SHP77 treated with DMSO at 0.1 percent for 48 hours (cell line): ENCODE results near the gene DPPA2.

ENCODE experiments used
- DNase-seq: peaks from one replicate; lab custom pipeline; 2025; lab: John Stamatoyannopoulos, UW

The DPPA2 gene

DNA sequence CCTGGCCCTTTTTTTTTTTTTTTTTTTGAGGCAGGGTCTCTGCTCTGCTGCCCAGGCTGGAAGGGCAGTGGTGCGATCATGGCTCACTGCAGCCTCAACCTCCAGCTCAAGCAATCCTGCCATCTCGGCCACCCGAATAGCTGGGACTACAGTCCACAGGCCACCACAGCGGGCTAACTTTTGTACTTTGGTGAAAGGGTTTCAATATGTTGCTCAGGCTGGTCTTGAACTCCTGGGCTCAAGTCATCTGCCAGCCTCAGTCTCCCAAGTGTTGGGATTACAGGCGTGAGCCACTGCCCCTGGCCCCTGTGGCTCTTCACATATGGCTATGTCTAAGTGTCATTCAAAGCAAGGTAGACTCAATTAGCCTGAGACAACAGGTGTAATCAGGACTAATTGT is 8.8 kb upstream of the DPPA2 start:
- DNase-seq: no peak

DNA sequence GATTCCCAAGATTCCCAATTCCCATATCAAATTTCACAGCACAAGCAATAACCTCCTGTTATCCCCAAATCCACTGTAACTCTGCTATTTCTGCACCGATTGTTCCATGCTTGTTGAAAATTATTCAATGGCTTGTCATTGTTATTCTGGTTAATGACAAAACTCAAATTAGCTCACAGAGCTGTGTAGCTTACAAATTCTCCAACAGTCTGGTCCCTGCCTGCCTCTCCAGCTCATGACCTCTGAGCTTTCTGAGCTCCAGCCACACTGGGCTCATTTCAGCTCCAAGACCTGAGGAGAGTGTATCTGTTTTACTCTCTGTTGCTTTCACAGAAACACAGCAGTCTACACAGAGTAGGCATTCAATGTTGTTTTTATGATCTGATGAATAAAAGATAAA is 3.3 kb downstream of the DPPA2 start:
- no peak for DNase-seq

DNA sequence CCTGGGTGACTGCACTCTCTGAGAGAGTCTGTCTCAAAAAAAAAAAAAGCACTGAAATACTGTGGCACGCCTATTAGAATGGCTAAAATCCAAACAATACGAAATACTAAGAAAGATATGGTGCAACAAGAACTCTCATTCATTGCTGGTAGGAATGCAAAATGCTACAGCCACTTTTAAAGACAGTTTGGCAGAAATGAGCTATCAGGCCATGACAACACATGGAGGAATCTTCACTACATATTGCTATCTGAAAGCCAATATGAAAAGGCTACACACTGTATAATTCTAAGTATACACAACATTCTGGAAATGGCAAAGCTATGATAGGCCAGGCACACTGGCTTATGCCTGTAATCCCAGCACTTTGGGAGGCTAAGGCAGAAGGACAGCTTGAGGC is 18.8 kb downstream of the DPPA2 start:
- DNase-seq: no peak

DNA sequence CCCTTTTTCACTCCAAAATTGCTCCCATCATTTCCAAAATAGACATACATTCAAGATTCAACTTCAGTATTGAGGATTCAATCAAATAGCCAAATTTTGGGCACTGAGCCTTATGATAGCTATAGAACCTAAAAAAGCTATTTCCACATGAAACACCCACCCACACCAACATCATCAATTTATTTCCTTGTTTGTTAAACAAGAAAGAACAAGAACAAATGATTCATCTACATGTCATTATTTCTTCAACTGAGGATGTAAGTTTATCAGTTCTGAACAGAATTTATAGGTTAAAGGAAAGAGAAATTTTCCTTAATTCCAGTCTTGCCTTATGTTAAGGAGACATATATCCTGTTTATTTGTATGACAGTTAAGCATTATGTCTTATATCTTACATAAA is 32.2 kb downstream of the DPPA2 start:
- no peak for DNase-seq

DNA sequence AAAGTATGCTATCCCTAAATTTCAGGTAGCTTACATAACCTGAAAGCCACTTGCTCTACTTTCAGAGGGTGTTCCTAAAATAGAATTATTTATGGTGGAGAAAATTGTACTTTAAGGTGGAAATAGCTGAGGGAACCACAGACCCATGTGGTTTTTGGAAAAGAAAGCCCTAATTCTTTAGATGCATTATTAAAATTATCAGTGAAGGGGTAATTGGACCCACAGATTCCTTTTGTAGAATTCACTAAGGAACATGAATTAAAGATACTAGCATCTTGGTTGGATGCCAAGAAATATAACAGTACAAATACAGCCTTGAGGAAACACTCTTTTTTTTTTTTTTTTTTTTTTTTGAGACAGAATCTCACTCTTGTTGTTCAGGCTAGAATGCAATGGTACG is 37.8 kb downstream of the DPPA2 start:
- DNase-seq: no peak

DNA sequence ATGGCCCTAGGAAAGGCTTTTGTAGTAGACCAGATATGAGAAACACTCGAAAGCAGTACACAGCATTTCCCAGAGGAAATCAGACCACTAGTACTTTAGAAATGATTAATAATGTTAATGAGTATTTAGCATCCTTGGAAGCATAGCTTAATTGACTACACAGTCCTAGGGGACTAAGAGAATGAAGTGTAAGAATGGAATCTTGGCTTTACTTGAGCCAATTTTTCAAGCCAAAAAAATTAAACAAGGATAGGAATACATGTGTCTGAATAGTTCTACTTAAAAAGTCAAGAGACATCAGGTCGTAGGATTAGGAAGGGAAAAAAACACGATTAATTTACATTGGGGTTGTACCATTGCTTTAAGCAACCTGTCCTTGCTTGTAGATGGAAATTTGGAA is 38.2 kb downstream of the DPPA2 start:
- no peak for DNase-seq

DNA sequence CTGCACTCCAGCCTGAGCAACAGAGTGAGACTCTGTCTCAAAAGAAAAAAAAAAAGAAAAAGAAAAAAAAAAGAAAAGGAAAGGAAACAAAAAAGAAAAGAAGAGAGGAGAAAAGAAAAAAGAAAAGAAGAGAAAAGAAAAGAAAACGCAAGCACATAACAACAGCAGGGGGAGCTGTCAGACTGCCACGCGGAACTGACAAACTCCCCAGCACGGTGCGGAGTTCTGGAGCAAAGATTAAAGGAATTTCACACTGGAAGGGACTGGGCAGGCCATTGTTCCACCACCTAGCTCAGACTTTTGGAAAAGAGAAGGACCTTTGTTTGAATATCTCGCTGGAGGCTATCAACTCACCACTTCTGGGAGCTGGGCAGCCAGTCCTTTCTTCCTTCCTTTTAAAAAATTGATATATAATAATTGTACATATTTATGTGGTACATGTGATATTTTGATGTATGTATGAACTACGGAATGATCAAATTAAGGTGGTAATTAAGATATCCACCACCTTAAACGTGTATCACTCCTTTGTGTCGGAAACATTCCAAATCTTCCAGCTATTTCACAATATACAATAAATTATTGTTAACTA is 40.5 kb downstream of the DPPA2 start:
- DNase-seq: peak; percentile 18

DNA sequence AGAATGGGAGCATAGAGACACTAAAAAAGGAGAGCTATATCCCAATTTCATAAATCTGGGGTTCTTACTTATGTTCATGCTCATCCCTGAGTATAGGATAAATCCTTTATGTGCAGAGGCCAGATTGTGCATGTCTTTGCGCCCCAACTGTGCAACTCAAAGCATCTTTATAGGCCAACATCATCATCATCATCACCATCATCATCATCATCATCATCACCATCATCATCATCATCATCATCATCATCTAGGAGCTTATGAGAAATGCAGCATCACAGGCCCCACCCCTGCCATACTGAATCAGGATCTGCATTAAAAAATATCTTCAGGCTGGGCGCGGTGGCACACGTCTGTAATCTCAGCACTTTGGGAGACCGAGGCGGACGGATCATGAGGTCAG is 45.5 kb downstream of the DPPA2 start:
- DNase-seq: no peak

DNA sequence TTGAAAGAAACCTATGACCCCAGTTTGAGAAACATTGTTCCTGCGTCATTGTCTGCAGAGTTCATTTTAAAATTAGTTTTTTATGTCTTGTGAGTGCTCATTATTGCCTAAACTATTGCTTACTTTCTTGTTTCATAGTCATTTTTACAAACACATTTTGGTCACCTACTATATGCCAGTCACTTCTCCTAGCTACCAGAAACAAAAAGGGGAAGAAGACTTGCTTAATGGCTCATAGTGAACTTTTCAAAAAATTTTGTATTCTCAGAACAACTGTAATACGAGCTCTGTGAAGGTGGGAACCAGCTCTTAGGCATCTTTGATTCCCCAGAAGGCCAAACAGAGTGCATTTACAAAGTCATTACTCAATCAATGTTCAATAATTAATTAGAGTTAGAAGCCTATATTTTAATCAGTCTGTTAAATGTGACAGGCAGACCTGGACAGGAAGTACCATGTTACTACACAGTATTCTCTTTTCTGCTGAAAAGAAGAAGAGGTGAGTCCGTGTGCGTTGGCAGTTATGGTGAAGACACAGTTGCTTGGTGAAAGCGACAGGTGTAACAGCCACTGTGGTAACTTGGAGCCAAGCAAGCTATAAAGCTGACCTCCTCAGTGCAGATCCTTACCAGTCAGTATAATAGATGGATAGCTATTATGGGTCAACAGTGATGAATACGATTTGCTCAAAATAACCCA is 46.6 kb downstream of the DPPA2 start:
- no peak for DNase-seq

DNA sequence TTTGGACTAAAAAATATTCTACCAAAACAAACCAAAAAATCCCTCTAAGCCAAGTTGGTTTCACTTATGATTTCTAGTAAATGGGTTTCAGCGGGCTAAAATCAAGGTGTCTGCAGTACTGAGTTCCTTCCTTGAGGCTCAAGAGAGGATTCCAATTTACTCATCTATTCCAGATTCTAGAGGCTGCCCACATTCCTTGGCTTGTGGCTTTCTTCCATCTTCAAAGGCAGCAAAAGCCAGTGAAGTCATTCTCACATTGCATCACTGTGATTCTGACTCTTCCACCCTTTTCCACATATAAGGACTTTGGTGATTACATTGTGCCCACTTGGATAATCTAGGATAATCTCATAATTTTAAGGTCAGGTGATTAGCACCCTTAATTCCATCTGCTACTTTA is 48.1 kb downstream of the DPPA2 start:
- no peak for DNase-seq

DNA sequence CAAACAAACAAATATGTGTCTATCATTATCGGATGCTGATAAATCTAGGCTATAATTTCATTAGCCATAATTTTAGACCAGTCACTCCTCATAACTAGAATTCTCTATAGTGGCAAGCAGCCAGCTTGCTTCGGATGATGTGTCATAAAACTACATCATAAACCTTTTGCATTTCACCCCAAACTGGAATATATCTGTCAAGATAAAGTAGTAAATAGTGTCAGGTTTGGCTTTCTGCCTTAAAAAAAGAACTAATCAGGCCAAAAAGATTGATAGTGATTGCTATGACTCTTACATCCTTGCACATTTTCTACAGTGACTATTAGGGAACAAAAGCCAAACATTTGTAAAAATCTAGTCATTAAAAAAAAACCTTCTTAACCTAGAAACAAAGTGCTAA is 51.0 kb downstream of the DPPA2 start:
- no peak for DNase-seq

DNA sequence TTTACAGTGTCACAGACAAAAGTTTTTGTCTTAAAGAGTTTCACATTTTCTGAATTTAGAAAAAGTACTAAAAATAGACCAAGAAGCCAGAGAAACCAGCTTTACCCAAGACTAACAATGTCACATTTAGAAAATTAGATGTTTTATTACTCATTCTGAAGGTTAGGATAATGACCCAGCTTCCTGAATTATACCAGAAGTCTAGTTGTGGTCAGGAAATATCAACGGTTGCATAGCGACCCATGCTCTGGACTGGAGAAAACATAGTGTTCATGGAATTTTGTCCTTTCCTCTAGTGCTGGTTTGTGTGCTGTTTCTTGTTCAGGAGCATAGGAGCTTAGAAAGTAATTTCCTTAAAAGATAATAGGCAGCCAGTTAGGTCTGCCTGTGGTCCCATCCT is 59.0 kb downstream of the DPPA2 start:
- no peak for DNase-seq

DNA sequence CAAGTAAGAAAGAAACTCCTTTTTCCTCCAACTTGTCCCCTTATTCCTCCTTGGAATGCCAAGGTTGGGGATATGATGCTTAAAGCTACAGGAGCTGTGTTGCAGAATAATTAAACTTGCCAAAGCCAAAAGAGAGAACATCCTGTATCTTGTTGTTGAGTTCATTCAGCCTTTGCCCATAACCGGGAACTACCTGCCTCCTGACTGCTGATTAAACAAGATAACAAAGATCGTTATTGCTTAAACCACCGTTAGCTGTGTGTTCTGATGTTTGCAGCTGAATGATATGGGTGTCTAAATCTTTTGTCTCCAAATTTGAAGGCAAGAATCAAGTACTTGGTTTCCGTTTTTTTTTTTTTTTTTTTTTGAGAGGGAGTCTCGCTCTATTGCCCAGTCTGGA is 61.5 kb downstream of the DPPA2 start:
- DNase-seq: no peak

DNA sequence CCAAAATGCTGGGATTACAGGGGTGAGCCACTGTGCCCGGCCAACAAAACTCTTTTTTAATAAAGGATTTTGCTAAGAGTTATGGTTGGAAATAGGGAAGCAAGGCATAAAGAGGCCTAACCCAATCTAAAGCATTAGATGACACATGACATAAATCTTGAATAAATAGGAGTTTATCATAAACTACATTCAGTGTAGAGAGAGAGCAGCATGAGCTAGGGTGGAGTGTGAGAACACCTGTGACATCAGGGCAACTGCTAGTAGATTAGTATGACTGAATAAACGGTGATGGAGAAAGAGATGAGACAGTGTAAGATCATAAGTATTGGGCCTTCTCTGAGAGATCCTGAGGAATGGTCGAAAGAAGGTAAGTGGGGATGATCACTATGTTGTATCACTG is 63.7 kb downstream of the DPPA2 start:
- DNase-seq: no peak
